Heart left ventricle (tissue), 13 donors: ENCODE results near the gene TMEM169.

Source experiments
- POLR2A ChIP-seq, 2 donors: fragments of 450-650 bp; IDR thresholded peaks; one replicate each; pipeline ENCODE4 v1.6.1; 2017; ENCODE audit warnings: antibody characterized with exemption in 2 of 2, mild to moderate bottlenecking in 2 of 2, moderate library complexity in 2 of 2
- TF ChIP-seq, protein P1 (sequence below), 12 donors: fragments of 200-600 bp; sonication (generic) in 4 of 12; IDR thresholded peaks; one replicate each; pipeline versions ENCODE4 v1.5.0 to v1.8.0; 2018 to 2022; ENCODE audit warnings: antibody characterized with exemption in 12 of 12, mild to moderate bottlenecking in 5 of 12
- donor health status: ischemic (EF 13 %, LVEDD 7.1; RV severe dilation, severe dysfunction).
- donor health status: DM: no; HTN: yes; CAD: no.
- donor health status: DM: no; HTN: no; CAD: no.
- donor health status: ischemic (EF 25% LVEDD 6.9; RV normal size, moderate dysfunction).
- donor health status: ischemic (EF 25% LVEDD 5.7; RV mildly dilated, moderate dysfunction).
- donor health status: ischemic (EF 35%, LVEDD 5.7; RV mildly dilated, moderate dysfunction).
- donor health status: nonischemic (EF 11% LVEDD 7.7; RV severe dilation, severe dysfunction).
- donor health status: DM: yes; HTN: yes; CAD: no.
- donor health status: PGD.
- donor health status: ischemic (EF 29% LVEDD 5.4; RV normal size, mild dysfunction).
- donor health status: nonischemic (EF 23%, LVEDD 6.1; RV moderate dilation, normal function).

DNA sequence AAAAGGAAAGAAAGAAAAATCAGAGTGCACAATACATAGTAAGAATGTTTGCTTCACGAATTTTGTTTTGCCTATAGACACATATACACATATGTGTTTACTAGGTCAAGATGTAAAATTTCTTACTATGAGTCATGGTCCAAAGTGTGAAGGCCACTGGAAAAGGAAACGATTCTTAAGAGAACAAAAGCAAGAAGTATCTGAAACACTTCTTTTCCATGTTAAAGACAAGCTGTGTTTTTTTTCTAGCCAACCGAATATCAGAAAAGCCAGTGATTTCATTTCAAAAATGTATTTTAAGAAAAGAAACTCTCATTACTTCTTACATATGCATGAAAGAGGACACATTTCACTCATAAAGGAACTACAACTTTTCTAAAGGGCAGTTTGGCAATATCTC lies 25.0 kb upstream of the TMEM169 start:
- TF ChIP-seq, protein P1, sequence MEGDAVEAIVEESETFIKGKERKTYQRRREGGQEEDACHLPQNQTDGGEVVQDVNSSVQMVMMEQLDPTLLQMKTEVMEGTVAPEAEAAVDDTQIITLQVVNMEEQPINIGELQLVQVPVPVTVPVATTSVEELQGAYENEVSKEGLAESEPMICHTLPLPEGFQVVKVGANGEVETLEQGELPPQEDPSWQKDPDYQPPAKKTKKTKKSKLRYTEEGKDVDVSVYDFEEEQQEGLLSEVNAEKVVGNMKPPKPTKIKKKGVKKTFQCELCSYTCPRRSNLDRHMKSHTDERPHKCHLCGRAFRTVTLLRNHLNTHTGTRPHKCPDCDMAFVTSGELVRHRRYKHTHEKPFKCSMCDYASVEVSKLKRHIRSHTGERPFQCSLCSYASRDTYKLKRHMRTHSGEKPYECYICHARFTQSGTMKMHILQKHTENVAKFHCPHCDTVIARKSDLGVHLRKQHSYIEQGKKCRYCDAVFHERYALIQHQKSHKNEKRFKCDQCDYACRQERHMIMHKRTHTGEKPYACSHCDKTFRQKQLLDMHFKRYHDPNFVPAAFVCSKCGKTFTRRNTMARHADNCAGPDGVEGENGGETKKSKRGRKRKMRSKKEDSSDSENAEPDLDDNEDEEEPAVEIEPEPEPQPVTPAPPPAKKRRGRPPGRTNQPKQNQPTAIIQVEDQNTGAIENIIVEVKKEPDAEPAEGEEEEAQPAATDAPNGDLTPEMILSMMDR (IDR thresholded peaks at IDR 0.05): no peak
- TF ChIP-seq POLR2A (IDR thresholded peaks at IDR 0.05): no peak
